ENCODE measurements around the gene METTL16.

The METTL16 gene

GRCh38 chr17:2414446-2415064, 97.1 kb downstream of the METTL16 start:
- no peak for DNase-seq (ENCODE audit: low read depth)

GRCh38 chr17:2412561-2413021, 99.1 kb downstream of the METTL16 start:
- DNase-seq (ENCODE audit: low read depth): no peak

- no peak for DNase-seq (ENCODE audit: low read depth)
These were observed 100.7 kb downstream of the METTL16 start for GRCh38 chr17:2410951-2411350.

GRCh38 chr17:2406903-2407790, 104.5 kb downstream of the METTL16 start:
- no peak for DNase-seq (ENCODE audit: low read depth)

GRCh38 chr17:2406271-2406902, 105.3 kb downstream of the METTL16 start:
- DNase-seq (ENCODE audit: low read depth): no peak

GRCh38 chr17:2405247-2405926, 106.3 kb downstream of the METTL16 start:
- no peak for DNase-seq (ENCODE audit: low read depth)

GRCh38 chr17:2403044-2403443, 108.6 kb downstream of the METTL16 start:
- DNase-seq (ENCODE audit: low read depth): no peak

- no peak for DNase-seq (ENCODE audit: low read depth)
These were observed 109.1 kb downstream of the METTL16 start for GRCh38 chr17:2402544-2402943.

GRCh38 chr17:2401426-2402221, 110.1 kb downstream of the METTL16 start:
- DNase-seq (ENCODE audit: low read depth): peak; percentile 99

- DNase-seq (ENCODE audit: low read depth): peak; percentile 94
These were observed 110.7 kb downstream of the METTL16 start, which contains the start of gene MNT for GRCh38 chr17:2400877-2401425. Gene MNT (minus strand): TSS chr17:2401060. CDS start chr17:2400712, 348 bp downstream.

- DNase-seq (ENCODE audit: low read depth): peak; percentile 42
These were observed 111.2 kb downstream of the METTL16 start for GRCh38 chr17:2400474-2400866.

- peak; percentile 90 for DNase-seq (ENCODE audit: low read depth)
These were observed 111.9 kb downstream of the METTL16 start for GRCh38 chr17:2399572-2400473.

- DNase-seq (ENCODE audit: low read depth): peak; percentile 48
These were observed 112.8 kb downstream of the METTL16 start for GRCh38 chr17:2398655-2399571.

GRCh38 chr17:2398182-2398581, 113.5 kb downstream of the METTL16 start:
- DNase-seq (ENCODE audit: low read depth): no peak

GRCh38 chr17:2397247-2398171, 114.2 kb downstream of the METTL16 start:
- DNase-seq (ENCODE audit: low read depth): no peak

GRCh38 chr17:2396568-2397246, 115.0 kb downstream of the METTL16 start:
- DNase-seq (ENCODE audit: low read depth): peak; percentile 28

- no peak for DNase-seq (ENCODE audit: low read depth)
These were observed 115.5 kb downstream of the METTL16 start for GRCh38 chr17:2396192-2396567.

Data from activated T-helper 9 cell treated with anti-CD3 and anti-CD28 coated beads, Interleukin-2, amount 50 U/mL, for 16 hours (primary cell).